DMS79 (cell line): ENCODE data around the gene TMEM107.
A peak's percentile ranks its signal among the peaks of the same experiment; 100 is the strongest.

Experiments
- DNase-seq: peaks from one replicate; lab custom pipeline; 2025; lab: John Stamatoyannopoulos, UW

TMEM107 gene

GRCh38 chr17:8137645-8138373, 38.4 kb downstream of the TMEM107 start:
- DNase-seq, result no peak

- no peak for DNase-seq
These were observed 42.2 kb downstream of the TMEM107 start for GRCh38 chr17:8133941-8134340.

- DNase-seq, result no peak
These were observed 42.8 kb downstream of the TMEM107 start for GRCh38 chr17:8133399-8133798.

- DNase-seq, result no peak
These were observed 44.2 kb downstream of the TMEM107 start for GRCh38 chr17:8131844-8132441.

- no peak for DNase-seq
These were observed 47.9 kb downstream of the TMEM107 start for GRCh38 chr17:8128125-8128784.

GRCh38 chr17:8126491-8127066, 49.6 kb downstream of the TMEM107 start:
- DNase-seq, result no peak

GRCh38 chr17:8125947-8126490, 50.2 kb downstream of the TMEM107 start:
- DNase-seq, result peak; percentile 13

GRCh38 chr17:8125154-8125946, 50.8 kb downstream of the TMEM107 start:
- peak; percentile 51 for DNase-seq

- no peak for DNase-seq
These were observed 51.6 kb downstream of the TMEM107 start for GRCh38 chr17:8124350-8125153.

- no peak for DNase-seq
These were observed 52.4 kb downstream of the TMEM107 start, which contains the start of gene HES7 for GRCh38 chr17:8123695-8124349. TSS of gene HES7 (minus strand) at chr17:8124106. CDS start at chr17:8124084, 22 bp downstream.

GRCh38 chr17:8122924-8123694, 53.1 kb downstream of the TMEM107 start:
- DNase-seq, result no peak
